DOHH2 (cell line): Measurements from ENCODE around the gene SKA2.

Experiments
- H3F3A ChIP-seq: fragments of 200-600 bp; sonication (generic), shearing (Covaris generic); 2 replicates; pipeline ENCODE4 v1.6.0; 2016; ENCODE audit warnings: antibody characterized with exemption, mild to moderate bottlenecking; ENCODE audit not compliant: control insufficient read depth, insufficient read depth
- H3K27ac ChIP-seq: fragments of 200-600 bp; sonication (generic); 2 replicates; pipeline ENCODE4 v1.5.1; 2014; ENCODE audit warnings: low read depth, mild to moderate bottlenecking, low read length, moderate library complexity
- H3K27me3 ChIP-seq: fragments of 200-600 bp; sonication (generic); 2 replicates; pipeline ENCODE4 v1.6.1; 2014; ENCODE audit warnings: mild to moderate bottlenecking, low read length, mixed read lengths; ENCODE audit not compliant: control insufficient read depth
- H3K36me3 ChIP-seq: fragments of 200-600 bp; sonication (generic); 2 replicates; pipeline ENCODE4 v1.6.1; 2014; ENCODE audit warnings: mild to moderate bottlenecking, low read length, moderate library complexity, mixed read lengths; ENCODE audit not compliant: control insufficient read depth
- H3K4me1 ChIP-seq: fragments of 200-600 bp; sonication (generic); 2 replicates; pipeline ENCODE4 v1.6.1; 2014; ENCODE audit warnings: mild to moderate bottlenecking, low read length, mixed read lengths; ENCODE audit not compliant: control insufficient read depth
- H3K4me2 ChIP-seq: fragments of 200-600 bp; sonication (generic); 2 replicates; pipeline ENCODE4 v1.6.0; 2014; ENCODE audit warnings: mild to moderate bottlenecking, low read length, moderate library complexity
- H3K4me3 ChIP-seq: fragments of 200-600 bp; sonication (generic); 2 replicates; pipeline ENCODE4 v1.5.1; 2014; ENCODE audit warnings: mild to moderate bottlenecking, low read length, mixed read lengths
- H3K79me2 ChIP-seq: fragments of 200-600 bp; sonication (generic); 2 replicates; pipeline ENCODE4 v1.6.1; 2014; ENCODE audit warnings: mild to moderate bottlenecking, low read length, mixed read lengths; ENCODE audit not compliant: control insufficient read depth
- H3K9me2 ChIP-seq: fragments of 200-600 bp; sonication (generic); replicated peaks from 2 replicates; pipeline ENCODE4 v1.6.1; 2014; ENCODE audit warnings: mild to moderate bottlenecking, low read length, mixed read lengths; ENCODE audit not compliant: control insufficient read depth
- H3K9me3 ChIP-seq: fragments of 200-600 bp; sonication (generic); 2 replicates; pipeline ENCODE4 v1.6.1; 2014; ENCODE audit warnings: antibody characterized with exemption, low read length, mixed read lengths; ENCODE audit not compliant: control insufficient read depth, insufficient read depth
- H4K20me1 ChIP-seq: fragments of 200-600 bp; sonication (generic); 2 replicates; pipeline ENCODE4 v1.6.0; 2014; ENCODE audit warnings: low read depth, mild to moderate bottlenecking, antibody characterized with exemption, low read length, moderate library complexity; ENCODE audit not compliant: control insufficient read depth, insufficient read depth
- EZH2phosphoT487 ChIP-seq: fragments of 200-600 bp; sonication (generic); IDR thresholded peaks from 2 replicates; pipeline ENCODE4 v1.6.1; 2017; ENCODE audit warnings: borderline replicate concordance, mild to moderate bottlenecking, antibody characterized with exemption, low read length, moderate library complexity, mixed read lengths
- TF ChIP-seq, protein P1 (sequence below): fragments of 200-600 bp; sonication (generic); IDR thresholded peaks from one replicate; pipeline ENCODE4 v1.5.1; 2014; ENCODE audit warnings: antibody characterized with exemption, mild to moderate bottlenecking, low read depth, low read length; ENCODE audit not compliant: poor library complexity, severe bottlenecking

The SKA2 gene

DNA sequence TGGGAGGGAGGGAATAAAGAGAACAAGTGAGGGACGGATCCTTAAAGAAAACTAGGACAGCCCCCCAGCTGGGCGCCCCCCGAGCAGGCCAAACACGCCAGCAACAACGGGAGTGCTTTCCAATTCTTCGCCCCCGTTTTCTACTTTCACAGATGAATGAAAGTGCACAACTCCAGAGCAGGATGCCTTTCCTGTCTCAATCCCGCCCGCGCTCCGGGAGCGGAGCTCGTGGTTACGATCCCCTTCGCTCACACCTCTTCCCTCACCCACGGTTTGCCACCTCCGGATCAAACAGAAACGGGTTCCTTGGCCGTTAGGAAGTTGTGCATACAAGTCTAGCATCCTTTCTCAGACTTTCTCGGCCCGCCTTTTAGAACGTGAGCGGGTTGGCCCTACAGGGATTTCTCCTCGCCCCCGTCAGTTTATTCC lies 680 bp downstream of the SKA2 start:
- Histone ChIP-seq H3K9me3 (no peaks in the 10 kb centered on the region), H3K27ac (peak overlapping the region; percentile 73), H3K4me2 (peak overlapping the region; percentile 52), H3K36me3 (peaks cover 63% of the 10 kb centered on the region), H3K4me1 (peaks cover 59% of the 10 kb centered on the region), H3K4me3 (peak overlapping the region; percentile 87), H3K79me2 (peaks cover 94% of the 10 kb centered on the region), H3K27me3 (no peaks in the 10 kb centered on the region), H3F3A (no peaks in the 10 kb centered on the region), H3K9me2 (no peaks in the 10 kb centered on the region), H4K20me1 (no peaks in the 10 kb centered on the region)
- TF ChIP-seq, protein P1, sequence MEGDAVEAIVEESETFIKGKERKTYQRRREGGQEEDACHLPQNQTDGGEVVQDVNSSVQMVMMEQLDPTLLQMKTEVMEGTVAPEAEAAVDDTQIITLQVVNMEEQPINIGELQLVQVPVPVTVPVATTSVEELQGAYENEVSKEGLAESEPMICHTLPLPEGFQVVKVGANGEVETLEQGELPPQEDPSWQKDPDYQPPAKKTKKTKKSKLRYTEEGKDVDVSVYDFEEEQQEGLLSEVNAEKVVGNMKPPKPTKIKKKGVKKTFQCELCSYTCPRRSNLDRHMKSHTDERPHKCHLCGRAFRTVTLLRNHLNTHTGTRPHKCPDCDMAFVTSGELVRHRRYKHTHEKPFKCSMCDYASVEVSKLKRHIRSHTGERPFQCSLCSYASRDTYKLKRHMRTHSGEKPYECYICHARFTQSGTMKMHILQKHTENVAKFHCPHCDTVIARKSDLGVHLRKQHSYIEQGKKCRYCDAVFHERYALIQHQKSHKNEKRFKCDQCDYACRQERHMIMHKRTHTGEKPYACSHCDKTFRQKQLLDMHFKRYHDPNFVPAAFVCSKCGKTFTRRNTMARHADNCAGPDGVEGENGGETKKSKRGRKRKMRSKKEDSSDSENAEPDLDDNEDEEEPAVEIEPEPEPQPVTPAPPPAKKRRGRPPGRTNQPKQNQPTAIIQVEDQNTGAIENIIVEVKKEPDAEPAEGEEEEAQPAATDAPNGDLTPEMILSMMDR: no peak
- no peak for TF ChIP-seq EZH2phosphoT487

- TF ChIP-seq EZH2phosphoT487: no peak
- TF ChIP-seq, protein P1: no peak
- H3K4me1 ChIP-seq: peaks cover 45% of the 10 kb centered on the region
- H3K79me2 ChIP-seq: peaks cover 94% of the 10 kb centered on the region
- no peaks in the 10 kb centered on the region for H3F3A ChIP-seq
- H4K20me1 ChIP-seq: 0 out of 2 replicates have a peak, but pooled peaks cover 4% of the 10 kb centered on the region
- H3K36me3 ChIP-seq: peaks cover 56% of the 10 kb centered on the region
- H3K9me2 ChIP-seq: no peaks in the 10 kb centered on the region
- H3K27me3 ChIP-seq: no peaks in the 10 kb centered on the region
- no peaks in the 10 kb centered on the region for H3K9me3 ChIP-seq
- H3K4me3 ChIP-seq: peak overlapping the region; percentile 87
- peak overlapping the region; percentile 52 for H3K4me2 ChIP-seq
- no peak overlapping the region for H3K27ac ChIP-seq
Observed at GRCh38 chr17:59152925-59153324, 2.1 kb downstream of the SKA2 start.

- Histone ChIP-seq H3K4me3 (peak overlapping the region; percentile 15), H3K4me1 (peaks cover 32% of the 10 kb centered on the region), H3K9me2 (no peaks in the 10 kb centered on the region), H3K4me2 (peak overlapping the region; percentile 52), H4K20me1 (0 out of 2 replicates have a peak, but pooled peaks cover 4% of the 10 kb centered on the region), H3K9me3 (no peaks in the 10 kb centered on the region), H3K27me3 (no peaks in the 10 kb centered on the region), H3K36me3 (peaks cover 43% of the 10 kb centered on the region), H3K79me2 (peaks cover 94% of the 10 kb centered on the region), H3K27ac (no peak overlapping the region), H3F3A (no peaks in the 10 kb centered on the region)
- TF ChIP-seq, protein P1: no peak
- TF ChIP-seq EZH2phosphoT487: no peak
Observed at GRCh38 chr17:59151591-59151990, 3.4 kb downstream of the SKA2 start.
